Pons (tissue), 1 donor: ENCODE data around the gene PDCD2.
"Not testable (repeated sequence)": the region's sequence is repeated elsewhere in the genome, so short reads cannot be mapped to it uniquely, and the experiment has no call there.

ENCODE experiments used
- DNase-seq: peaks from one replicate; pipeline ENCODE4 v3.0.0-alpha.2; 2016; ENCODE audit warnings: low spot score

The PDCD2 gene

GRCh38 chr6:170545405-170545804 is 39.0 kb downstream of the PDCD2 start:
- DNase-seq = no peak

DNA sequence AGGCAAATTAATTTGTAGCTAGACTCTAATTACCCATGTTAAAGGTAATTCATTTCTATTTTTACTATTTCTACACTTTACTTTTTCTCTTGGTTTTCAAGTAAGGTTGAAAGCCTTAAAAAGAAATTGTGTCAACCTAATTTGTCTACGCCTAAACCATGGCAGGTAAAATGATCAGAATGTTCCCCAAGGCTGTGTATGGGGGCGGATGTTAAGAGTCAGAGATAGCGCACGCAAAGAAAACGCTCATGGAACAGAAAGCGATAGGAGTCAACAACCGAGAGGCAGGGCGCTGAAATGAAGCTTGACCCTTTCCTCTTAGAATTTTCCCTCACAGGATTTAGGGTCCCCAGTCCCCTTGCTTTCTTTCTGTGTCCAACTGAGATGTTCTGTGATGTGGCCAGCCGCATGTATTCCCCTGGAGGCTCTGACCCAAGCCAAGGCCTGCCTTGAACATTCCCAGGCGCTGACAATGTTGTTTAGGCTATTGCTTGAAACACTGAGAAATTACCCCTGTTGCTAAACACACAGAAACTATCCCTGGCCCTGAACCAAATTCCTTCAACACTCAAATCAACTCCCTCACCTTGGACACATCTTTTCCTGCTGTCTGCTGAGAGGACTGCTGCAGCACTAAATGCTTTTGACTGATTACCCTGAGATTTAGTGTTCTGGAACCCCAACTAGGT is 42.3 kb downstream of the PDCD2 start:
- DNase-seq = no peak

- no peak for DNase-seq
Measured at GRCh38 chr6:170537329-170537728, 47.1 kb downstream of the PDCD2 start.

DNA sequence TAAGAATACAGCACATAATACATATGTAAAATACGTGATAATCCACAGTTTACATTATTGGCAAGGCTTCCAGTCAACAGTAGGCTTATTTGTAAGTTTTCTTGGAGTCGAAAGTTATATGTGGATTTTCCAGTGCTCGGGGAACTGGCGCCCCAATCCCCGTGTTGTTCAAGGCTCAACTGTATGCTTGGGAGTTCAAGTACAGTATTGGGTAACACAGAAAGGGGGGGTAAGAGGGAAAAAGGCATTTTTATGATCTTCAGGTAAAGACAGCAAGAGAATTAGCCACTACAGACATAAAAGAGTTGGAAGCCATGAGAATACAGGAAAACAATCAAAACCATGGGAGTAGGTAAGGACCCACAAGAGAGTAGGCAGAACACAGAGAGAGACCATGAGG is 47.8 kb downstream of the PDCD2 start:
- no peak for DNase-seq

- DNase-seq = no peak
Measured at GRCh38 chr6:170535004-170535403, 49.4 kb downstream of the PDCD2 start.

DNA sequence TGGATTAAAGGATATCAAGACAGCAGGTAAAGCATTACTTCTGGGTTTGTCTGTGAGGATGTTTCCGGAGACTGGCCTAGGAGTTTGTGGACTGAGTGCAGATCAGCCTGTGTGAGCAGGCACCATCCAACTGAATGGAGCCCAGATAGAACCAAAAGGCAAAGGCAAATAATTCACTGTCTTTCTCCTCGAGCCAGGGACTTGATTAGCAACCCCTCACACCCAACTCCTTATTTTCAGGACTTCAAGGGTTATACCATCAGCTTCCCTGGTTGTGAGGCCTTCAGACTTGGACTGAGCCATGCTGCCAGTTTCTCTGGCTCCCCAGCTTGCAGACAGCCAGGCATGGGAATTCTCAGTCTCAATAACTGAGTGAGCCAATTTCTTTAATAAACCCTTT is 50.6 kb downstream of the PDCD2 start:
- no peak for DNase-seq

DNA sequence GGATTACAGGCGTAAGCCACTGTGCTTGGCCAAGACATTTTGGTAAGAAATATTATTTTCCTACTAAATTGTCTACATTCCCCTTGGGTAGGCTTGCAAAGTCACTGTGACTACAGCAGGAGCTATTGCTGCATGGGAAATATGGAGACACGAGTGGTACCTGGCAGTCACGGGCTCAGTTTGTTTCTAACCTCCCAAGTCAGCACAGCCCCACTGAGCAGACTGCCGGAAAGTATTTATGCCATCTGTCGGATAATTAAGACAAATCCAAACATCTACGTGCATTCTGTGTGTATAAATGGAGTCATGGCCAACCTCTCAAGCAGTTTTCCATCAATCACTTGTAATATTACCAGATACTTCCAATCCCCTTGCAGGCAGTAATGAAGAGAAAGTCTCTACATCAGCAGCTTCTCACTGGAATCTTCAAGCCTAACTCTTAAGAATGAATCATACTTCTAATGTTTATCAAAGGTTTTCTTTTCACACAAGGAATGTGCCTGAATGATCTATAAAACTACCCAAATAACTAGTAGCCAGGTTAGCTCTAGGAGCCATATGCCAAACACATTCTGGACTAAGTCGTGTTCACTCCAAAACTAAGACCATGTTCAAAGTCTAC is 51.5 kb downstream of the PDCD2 start:
- DNase-seq = no peak

DNA sequence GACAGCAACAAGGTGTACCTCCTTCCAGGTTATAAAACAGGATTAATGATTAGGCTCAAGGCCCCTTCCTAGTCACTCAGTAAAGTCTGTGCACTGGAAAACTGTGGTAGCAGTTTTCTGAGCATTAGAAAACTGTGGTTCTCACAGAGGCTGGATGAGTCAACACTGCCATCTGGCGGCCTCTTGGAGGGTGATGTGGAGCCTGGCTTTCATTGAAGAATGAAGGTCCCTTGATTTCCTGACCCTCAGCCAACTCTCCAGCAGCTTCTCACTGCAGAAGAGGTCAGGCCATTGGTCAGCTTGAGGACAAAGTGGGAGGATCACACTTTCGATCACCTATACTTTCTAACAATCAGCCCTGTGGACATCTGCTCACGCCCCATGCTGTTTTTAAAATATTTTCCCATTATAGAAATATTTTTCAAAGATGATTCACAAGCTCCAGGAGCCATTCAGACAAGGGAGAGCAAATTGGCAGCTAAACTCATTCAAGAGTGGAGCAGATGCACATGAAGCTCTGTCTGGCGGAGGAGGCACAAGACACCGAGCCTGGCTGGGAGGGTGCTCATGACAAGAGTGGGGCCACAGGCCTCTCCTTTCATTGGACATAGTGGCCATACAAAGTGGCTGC is 54.5 kb downstream of the PDCD2 start:
- DNase-seq = peak; percentile 92

GRCh38 chr6:170527995-170528394 is 56.4 kb downstream of the PDCD2 start:
- DNase-seq = not testable (repeated sequence)

GRCh38 chr6:170525795-170526194 is 58.6 kb downstream of the PDCD2 start:
- DNase-seq = no peak
